Kidney (tissue), 14 donors: ENCODE data around the gene FNDC11. TPM values are rescaled to one million over a fixed set of nuclear protein-coding genes. Genes with fewer than 3 reads are reported as not detected.

Source experiments
- DNase-seq, 5 donors: peaks; one replicate each; pipeline ENCODE4 v3.0.0-alpha.2; 2013 to 2020
- FAIRE-seq: peaks from 2 replicates; lab custom pipeline; 2012; peaks lifted over from hg19 to GRCh38; lab: Jason Lieb, UNC
- H3K27ac ChIP-seq, 2 donors: one replicate each; pipeline ENCODE4 v1.7.0; 2013; ENCODE audit warnings: low read depth in 2 of 2, low read length in 2 of 2, inconsistent platforms in 1 of 2
- H3K27me3 ChIP-seq: one replicate; pipeline ENCODE4 v1.7.1; 2013; ENCODE audit warnings: low read length, inconsistent platforms; ENCODE audit not compliant: control insufficient read depth, insufficient read depth
- H3K36me3 ChIP-seq, 3 donors: one replicate each; pipeline versions ENCODE4 v1.7.0 to v1.7.1; 2013; ENCODE audit warnings: low read length in 3 of 3, control low read depth in 1 of 3, inconsistent platforms in 1 of 3; ENCODE audit not compliant: insufficient read depth in 3 of 3, control insufficient read depth in 2 of 3
- H3K4me1 ChIP-seq, 3 donors: one replicate each; pipeline versions ENCODE4 v1.7.0 to v1.7.1; 2013; ENCODE audit warnings: low read length in 3 of 3, inconsistent platforms in 1 of 3, low read depth in 1 of 3; ENCODE audit not compliant: control insufficient read depth in 2 of 3, insufficient read depth in 2 of 3
- H3K4me3 ChIP-seq, 3 donors: one replicate each; pipeline versions ENCODE4 v1.7.0 to v1.8.1; 2013; ENCODE audit warnings: low read length in 3 of 3, control low read depth in 1 of 3, inconsistent platforms in 1 of 3
- H3K9ac ChIP-seq, 3 donors: one replicate each; pipeline versions ENCODE4 v1.7.0 to v1.7.1; 2013; ENCODE audit warnings: low read length in 3 of 3, control low read depth in 1 of 3, inconsistent platforms in 1 of 3
- H3K9me3 ChIP-seq, 3 donors: one replicate each; pipeline versions ENCODE4 v1.7.0 to v1.7.1; 2013; ENCODE audit warnings: low read length in 3 of 3, control low read depth in 1 of 3, inconsistent platforms in 1 of 3; ENCODE audit not compliant: control insufficient read depth in 2 of 3, insufficient read depth in 1 of 3
- CTCF ChIP-seq: IDR thresholded peaks from 3 replicates; pipeline ENCODE4 v1.5.1; 2012; ENCODE audit warnings: mild to moderate bottlenecking, moderate library complexity, borderline replicate concordance; ENCODE audit not compliant: insufficient read depth; ENCODE audit errors: extremely low read depth
- intact Hi-C: fragments of 100-400 bp; cut with DNase I; formaldehyde crosslinking; loops from one replicate; pipeline ENCODE4 v1.11.1; 2022
- polyA plus RNA-seq: library from polyadenylated mRNA; stranded (reverse); fragments of 350-450 nt; fragmentation: Illumina TruSeq; extraction: RNeasy Lipid Tissue Mini Kit (QIAGEN cat#74804); gene quantifications from one replicate; pipeline ENCODE4 v1.2.3, GENCODE V29; 2014; ENCODE audit warnings: low read depth, low replicate concordance; ENCODE audit not compliant: insufficient read depth
- total RNA-seq: library from RNA; stranded (reverse); fragmentation: NEBNext Ultra II Directional; extraction: Animal tissue kit (Norgen Biotek cat#: 25700); gene quantifications from one replicate; pipeline ENCODE4 v1.2.1, GENCODE V29; 2021
- donor health status: control.
- donor health status: control.
- donor health status: control.
- donor health status: control.
- donor health status: control.
- donor health status: DM: yes; HTN: yes; CAD: no.
- donor health status: Normal renal cell carcinoma (clear cell type).

FNDC11 gene
- total and polyA plus RNA-seq, 2 donors from 2014 or later: 0.47 to 1.6 TPM

- peaks cover 0 to 3% (median 0%) of the 10 kb centered on the region in 3 donors for H3K36me3 ChIP-seq
- intact Hi-C loops: no loop called here
- no peak for TF ChIP-seq CTCF
- FAIRE-seq: no peak
- H3K4me3 ChIP-seq: no peak overlapping the region
- DNase-seq: no peak
- H3K27ac ChIP-seq: no peak overlapping the region
- no peaks in the 10 kb centered on the region for H3K9me3 ChIP-seq
- H3K27me3 ChIP-seq: no peaks in the 10 kb centered on the region
- H3K9ac ChIP-seq: no peak overlapping the region
- H3K4me1 ChIP-seq: no peaks in the 10 kb centered on the region
Observed at GRCh38 chr20:63561624-63562396, 7.9 kb downstream of the FNDC11 start.

- intact Hi-C loops: no loop called here
- no peak overlapping the region for H3K27ac ChIP-seq
- no peaks in the 10 kb centered on the region for H3K27me3 ChIP-seq
- H3K4me3 ChIP-seq: no peak overlapping the region
- H3K4me1 ChIP-seq: no peaks in the 10 kb centered on the region
- H3K9me3 ChIP-seq: no peaks in the 10 kb centered on the region
- no peak for TF ChIP-seq CTCF
- DNase-seq (no peak), FAIRE-seq (no peak)
- no peak overlapping the region for H3K9ac ChIP-seq
- H3K36me3 ChIP-seq: peaks cover 0 to 3% (median 0%) of the 10 kb centered on the region in 3 donors
Observed at GRCh38 chr20:63562461-63563224, 8.7 kb downstream of the FNDC11 start.

GRCh38 chr20:63563225-63563935, 9.4 kb downstream of the FNDC11 start:
- H3K27me3 ChIP-seq: no peaks in the 10 kb centered on the region
- H3K9ac ChIP-seq: no peak overlapping the region
- intact Hi-C loops: no loop called here
- FAIRE-seq: no peak
- H3K36me3 ChIP-seq: peaks cover 0 to 3% (median 0%) of the 10 kb centered on the region in 3 donors
- no peaks in the 10 kb centered on the region for H3K9me3 ChIP-seq
- no peak overlapping the region for H3K4me3 ChIP-seq
- no peak for TF ChIP-seq CTCF
- H3K4me1 ChIP-seq: no peaks in the 10 kb centered on the region
- no peak overlapping the region for H3K27ac ChIP-seq
- DNase-seq: no peak
